Fibroblast of mammary gland (primary cell): ENCODE data around the gene RBP3.

Source experiments
- DNase-seq: peaks from one replicate; pipeline ENCODE4 v3.0.0-alpha.2; 2010; ENCODE audit warnings: low read depth
- H3K4me3 ChIP-seq: 2 replicates; pipeline ENCODE4 v1.5.1; 2011; ENCODE audit warnings: low read depth, mild to moderate bottlenecking, low read length, moderate library complexity; ENCODE audit not compliant: control insufficient read depth
- CTCF ChIP-seq: conservative IDR thresholded peaks from 2 replicates; pipeline ENCODE4 v1.5.1; 2011; ENCODE audit warnings: low read depth, low read length, inconsistent platforms; ENCODE audit not compliant: control insufficient read depth, insufficient read depth

Gene RBP3

GRCh38 chr10:47348138-47348651, at the start of gene RBP3:
Gene RBP3 (plus strand): TSS chr10:47348363. CDS start chr10:47348485, 122 bp downstream.
- H3K4me3 ChIP-seq: no peak within 1 kb of the TSS
- TF ChIP-seq CTCF: no peak
- DNase-seq: no peak

- TF ChIP-seq CTCF: no peak
- no peak for DNase-seq
- no peak overlapping the region for H3K4me3 ChIP-seq
Observed at GRCh38 chr10:47298715-47299114, 49.4 kb upstream of the RBP3 start.

- no peak for DNase-seq
- no peak for TF ChIP-seq CTCF
- H3K4me3 ChIP-seq: no peak within 1 kb of the TSS
Observed at GRCh38 chr10:47299611-47300428, 48.3 kb upstream of the RBP3 start, which contains the start of gene GDF10. Gene GDF10 (plus strand): TSS chr10:47300197. CDS start chr10:47300652, 455 bp downstream.

- DNase-seq: no peak
- TF ChIP-seq CTCF: no peak
- H3K4me3 ChIP-seq: no peak overlapping the region
Observed at GRCh38 chr10:47300429-47300931, 47.7 kb upstream of the RBP3 start.

GRCh38 chr10:47301833-47302232, 46.3 kb upstream of the RBP3 start:
- H3K4me3 ChIP-seq: no peak overlapping the region
- TF ChIP-seq CTCF: no peak
- DNase-seq: no peak

- TF ChIP-seq CTCF: no peak
- no peak for DNase-seq
- no peak overlapping the region for H3K4me3 ChIP-seq
Observed at GRCh38 chr10:47303105-47303504, 45.1 kb upstream of the RBP3 start.

- no peak overlapping the region for H3K4me3 ChIP-seq
- DNase-seq: no peak
- no peak for TF ChIP-seq CTCF
Observed at GRCh38 chr10:47303866-47304265, 44.3 kb upstream of the RBP3 start.
